GM18520 (cell line): ENCODE results near the gene MEGF10.

Experiments
- ATAC-seq: cut with Tn5 transposase; IDR thresholded peaks from one replicate; pipeline ENCODE4 v1.9.1; 2021; ENCODE audit not compliant: unreplicated experiment

Gene MEGF10

GRCh38 chr5:127431977-127432585 is 141.5 kb downstream of the MEGF10 start:
- no peak for ATAC-seq

GRCh38 chr5:127433526-127433925 is 142.9 kb downstream of the MEGF10 start:
- ATAC-seq = no peak

- no peak for ATAC-seq
These were observed 144.0 kb downstream of the MEGF10 start for GRCh38 chr5:127434588-127434987.

- no peak for ATAC-seq
These were observed 145.2 kb downstream of the MEGF10 start for GRCh38 chr5:127435821-127436220.

GRCh38 chr5:127439644-127440043 is 149.0 kb downstream of the MEGF10 start:
- no peak for ATAC-seq

- ATAC-seq = no peak
These were observed 150.2 kb downstream of the MEGF10 start for GRCh38 chr5:127440831-127441230.

GRCh38 chr5:127441799-127442484 is 151.3 kb downstream of the MEGF10 start:
- ATAC-seq = no peak

GRCh38 chr5:127444171-127444570 is 153.6 kb downstream of the MEGF10 start:
- no peak for ATAC-seq

GRCh38 chr5:127445328-127445727 is 154.7 kb downstream of the MEGF10 start:
- ATAC-seq = no peak

GRCh38 chr5:127446626-127447025 is 156.0 kb downstream of the MEGF10 start:
- ATAC-seq = no peak

- no peak for ATAC-seq
These were observed 157.2 kb downstream of the MEGF10 start for GRCh38 chr5:127447827-127448226.

- ATAC-seq = no peak
These were observed 159.4 kb downstream of the MEGF10 start for GRCh38 chr5:127450046-127450445.

GRCh38 chr5:127451096-127451495 is 160.5 kb downstream of the MEGF10 start:
- ATAC-seq = no peak

- no peak for ATAC-seq
These were observed 162.0 kb downstream of the MEGF10 start for GRCh38 chr5:127452626-127453025.

GRCh38 chr5:127471211-127471610 is 180.6 kb downstream of the MEGF10 start:
- ATAC-seq = no peak

GRCh38 chr5:127472700-127473099 is 182.1 kb downstream of the MEGF10 start:
- ATAC-seq = no peak

GRCh38 chr5:127486471-127486870 is 195.9 kb downstream of the MEGF10 start:
- no peak for ATAC-seq

- ATAC-seq = peak; percentile 64
These were observed 202.5 kb downstream of the MEGF10 start for GRCh38 chr5:127492854-127493738.

GRCh38 chr5:127498548-127498947 is 208.0 kb downstream of the MEGF10 start:
- no peak for ATAC-seq

GRCh38 chr5:127505905-127506304 is 215.3 kb downstream of the MEGF10 start:
- no peak for ATAC-seq

GRCh38 chr5:127506616-127507015 is 216.0 kb downstream of the MEGF10 start:
- ATAC-seq = no peak
